Measurements from ENCODE around the gene CHST15.

- TF ChIP-seq CTCF (IDR thresholded peaks at IDR 0.05; ENCODE audit: low read depth, low read length, missing input control): no peak
- no peak for TF ChIP-seq RXRA (IDR thresholded peaks at IDR 0.05)
- no peak for TF ChIP-seq REST (IDR thresholded peaks at IDR 0.05)
- TF ChIP-seq JUND (IDR thresholded peaks at IDR 0.05): no peak
- TF ChIP-seq RAD21 (IDR thresholded peaks at IDR 0.05): no peak
- no peak for TF ChIP-seq SP1 (IDR thresholded peaks at IDR 0.05)
- TF ChIP-seq ZBTB33 (IDR thresholded peaks at IDR 0.05): no peak
- no peak for TF ChIP-seq YY1 (IDR thresholded peaks at IDR 0.05)
- TF ChIP-seq HNF4G (IDR thresholded peaks at IDR 0.05): no peak
These were observed 14.7 kb downstream of the CHST15 start for GRCh38 chr10:124078714-124079113.
